SK-N-SH (cell line): ENCODE results near the gene H2BK1.

Source experiments
- RCOR1 ChIP-seq: fragments of 150-350 bp; IDR thresholded peaks from 2 replicates; pipeline ENCODE4 v1.6.1; 2017; ENCODE audit warnings: antibody characterized with exemption, low read length
- REST ChIP-seq: IDR thresholded peaks from 2 replicates; pipeline ENCODE4 v1.6.1; 2012; ENCODE audit warnings: mild to moderate bottlenecking, low read depth, low read length, moderate library complexity
- ZBTB33 ChIP-seq: IDR thresholded peaks from 2 replicates; pipeline ENCODE4 v1.4.0; 2012; ENCODE audit warnings: low read depth, borderline replicate concordance

GRCh38 chr7:151228024-151228866 lies 18.0 kb upstream of the H2BK1 start:
- no peak for TF ChIP-seq ZBTB33
- TF ChIP-seq REST = no peak
- no peak for TF ChIP-seq RCOR1
